Spinal cord (tissue), 10 donors: ENCODE measurements around the gene RASGEF1B. TPM values are rescaled to one million over a fixed set of nuclear protein-coding genes. Genes with fewer than 3 reads are reported as not detected.

Experiments
- DNase-seq, 6 donors: peaks; one replicate each; pipeline versions ENCODE4 v3.0.0 to v3.0.0-alpha.2; 2013 to 2015; ENCODE audit warnings: low spot score in 6 of 6, low read depth in 4 of 6
- H3K27ac ChIP-seq: one replicate; pipeline ENCODE4 v1.5.1; 2013; ENCODE audit warnings: low read depth, low read length, control low read depth
- H3K27me3 ChIP-seq: one replicate; pipeline ENCODE4 v1.6.1; 2013; ENCODE audit warnings: low read length; ENCODE audit not compliant: control insufficient read depth, insufficient read depth
- H3K36me3 ChIP-seq: one replicate; pipeline ENCODE4 v1.6.1; 2013; ENCODE audit warnings: low read length; ENCODE audit not compliant: control insufficient read depth, insufficient read depth
- H3K4me1 ChIP-seq: one replicate; pipeline ENCODE4 v1.6.1; 2013; ENCODE audit warnings: low read length; ENCODE audit not compliant: control insufficient read depth, insufficient read depth
- H3K4me3 ChIP-seq: one replicate; pipeline ENCODE4 v1.5.1; 2013; ENCODE audit warnings: low read depth, low read length, control low read depth
- H3K9me3 ChIP-seq: one replicate; pipeline ENCODE4 v1.6.1; 2013; ENCODE audit warnings: low read length; ENCODE audit not compliant: control insufficient read depth, insufficient read depth
- WGBS: methylation state at CpG from one replicate; pipeline ENCODE4 v1.1.5; 2013; ENCODE audit warnings: missing lambda C conversion rate; ENCODE audit not compliant: insufficient coverage; 5-methylcytosine and 5-hydroxymethylcytosine counted together
- long read RNA-seq, 4 donors: transcript quantifications; one replicate each; lab custom pipeline, GENCODE V29; 2026
- polyA plus RNA-seq, 2 donors: library from polyadenylated mRNA; unstranded; fragments of 120-200 nt; gene quantifications; one replicate each; pipeline ENCODE4 v1.2.1, GENCODE V29; 2013; ENCODE audit not compliant: insufficient read length in 2 of 2
- total RNA-seq, 2 donors: library from RNA; depleted of rRNA in 1 of 2; stranded (reverse); fragments of 120-200 nt in 1 of 2; fragments of >200 nt in 1 of 2; gene quantifications; one replicate each; pipeline versions ENCODE4 v1.2.3 to v1.2.4, GENCODE V29; 2013 to 2014
- donor health status: healthy.

RASGEF1B gene
- total RNA-seq (10 to 100 TPM; 30.5 to 78.6 TPM), polyA plus RNA-seq (10 to 100 TPM; 42.8 to 44.2 TPM)
- long read RNA-seq, donor 1, partial matches to known transcripts, result 0 of 2 reads
- long read RNA-seq, donor 1, other reads (novel, unspliced or antisense), result 0 of 2 reads
- long read RNA-seq, donor 2, partial matches to known transcripts, result 0 of 4 reads
- long read RNA-seq, donor 2, other reads (novel, unspliced or antisense), result 0 of 4 reads
- long read RNA-seq, donor 3, result 0 reads
- long read RNA-seq, donor 4, partial matches to known transcripts, result 0 of 1 reads
- long read RNA-seq, donor 4, other reads (novel, unspliced or antisense), result 0 of 1 reads

- WGBS, result under 1% methylated on average over 66 of the region's 71 CpGs
- H3K4me3 ChIP-seq, result peak within 1 kb of the TSS; percentile 89
- H3K27ac ChIP-seq, result peak within 1 kb of the TSS; percentile 91
- no peaks in the 10 kb centered on the region for H3K9me3 ChIP-seq
- peak in 5 of 6 donors; percentile 71 to 96 (median 79) for DNase-seq
- H3K4me1 ChIP-seq, result peaks cover 13% of the 10 kb centered on the region
- no peaks in the 10 kb centered on the region for H3K36me3 ChIP-seq
- no peaks in the 10 kb centered on the region for H3K27me3 ChIP-seq
Measured at GRCh38 chr4:81471588-81472280, at the start of gene RASGEF1B. Gene RASGEF1B (minus strand): TSS chr4:81471907. CDS start chr4:81459508, 12,399 bp downstream.

DNA sequence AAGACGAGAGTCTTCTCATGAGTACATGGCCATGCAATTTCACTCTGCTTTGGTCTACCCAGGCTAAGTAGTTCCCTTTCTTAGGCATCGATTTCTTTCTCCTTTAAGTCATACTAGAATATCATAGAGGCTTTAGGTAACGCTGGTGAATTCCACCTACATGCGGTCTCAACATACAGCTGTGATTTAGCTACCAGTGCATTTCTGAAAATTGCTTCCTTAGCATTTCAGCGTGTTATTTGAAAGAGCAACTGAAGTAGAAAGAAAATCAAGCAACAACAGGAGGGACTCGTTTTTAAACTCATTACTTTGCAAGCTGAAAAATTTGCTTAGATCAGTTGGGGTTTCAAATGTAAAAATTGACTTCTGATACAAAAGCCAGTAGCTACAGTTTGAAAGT, 48.1 kb upstream of the RASGEF1B start:
- Histone ChIP-seq H3K36me3 (no peaks in the 10 kb centered on the region), H3K4me1 (peaks cover 4% of the 10 kb centered on the region), H3K9me3 (no peaks in the 10 kb centered on the region), H3K4me3 (no peak overlapping the region), H3K27me3 (no peaks in the 10 kb centered on the region), H3K27ac (no peak overlapping the region)
- DNase-seq, result no peak
- no CpG with 5 or more reads among the region's 6 CpGs for WGBS

DNA sequence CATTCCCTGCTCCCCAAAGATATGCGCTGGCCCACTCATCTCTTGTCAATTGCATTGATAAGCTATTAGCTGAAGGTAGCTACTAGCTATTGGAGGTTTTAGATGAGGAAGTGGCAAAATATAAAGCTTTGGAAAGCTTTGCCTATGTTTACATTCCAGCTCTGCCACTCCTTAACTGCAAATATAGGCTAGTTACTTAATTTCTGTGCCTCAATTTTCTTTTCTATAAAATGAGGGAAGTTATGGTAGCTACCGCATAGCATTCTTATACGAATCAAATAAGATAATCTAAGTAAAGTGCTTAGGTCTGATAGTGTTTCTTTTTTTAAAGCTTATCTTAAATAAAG, 47.7 kb upstream of the RASGEF1B start:
- WGBS, result no CpG with 5 or more reads among the region's 3 CpGs
- Histone ChIP-seq H3K27me3 (no peaks in the 10 kb centered on the region), H3K4me1 (peaks cover 4% of the 10 kb centered on the region), H3K27ac (no peak overlapping the region), H3K36me3 (no peaks in the 10 kb centered on the region), H3K9me3 (no peaks in the 10 kb centered on the region), H3K4me3 (no peak overlapping the region)
- no peak for DNase-seq

GRCh38 chr4:81518762-81519426, 47.2 kb upstream of the RASGEF1B start:
- H3K9me3 ChIP-seq, result no peaks in the 10 kb centered on the region
- H3K36me3 ChIP-seq, result no peaks in the 10 kb centered on the region
- no peak overlapping the region for H3K4me3 ChIP-seq
- no peaks in the 10 kb centered on the region for H3K27me3 ChIP-seq
- DNase-seq, result no peak
- WGBS, result 50% methylated on average over 2 of the region's 6 CpGs
- H3K4me1 ChIP-seq, result peaks cover 4% of the 10 kb centered on the region
- H3K27ac ChIP-seq, result no peak overlapping the region

DNA sequence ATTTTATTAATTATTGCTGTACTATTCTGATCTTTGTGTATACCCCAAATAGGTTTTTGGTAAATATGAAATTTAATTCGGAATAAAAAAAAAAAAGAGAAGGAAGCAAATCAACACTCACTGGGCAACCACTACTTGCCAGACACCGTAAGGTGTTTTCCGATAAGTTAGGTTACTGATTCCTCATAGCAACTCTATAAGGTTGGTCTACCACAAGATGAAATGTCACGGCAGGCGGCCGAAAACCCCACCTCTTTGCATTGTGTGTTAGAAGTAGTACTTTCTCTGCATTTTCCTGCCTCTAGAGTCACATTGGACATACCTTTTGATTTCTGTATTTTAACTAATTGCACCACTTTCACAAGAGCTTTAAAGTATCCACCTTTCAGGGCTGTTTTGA, 44.5 kb upstream of the RASGEF1B start:
- H3K27me3 ChIP-seq, result no peaks in the 10 kb centered on the region
- H3K4me1 ChIP-seq, result no peaks in the 10 kb centered on the region
- H3K27ac ChIP-seq, result no peak overlapping the region
- H3K9me3 ChIP-seq, result no peaks in the 10 kb centered on the region
- no peak for DNase-seq
- H3K36me3 ChIP-seq, result no peaks in the 10 kb centered on the region
- H3K4me3 ChIP-seq, result no peak overlapping the region
- no CpG with 5 or more reads among the region's 6 CpGs for WGBS

DNA sequence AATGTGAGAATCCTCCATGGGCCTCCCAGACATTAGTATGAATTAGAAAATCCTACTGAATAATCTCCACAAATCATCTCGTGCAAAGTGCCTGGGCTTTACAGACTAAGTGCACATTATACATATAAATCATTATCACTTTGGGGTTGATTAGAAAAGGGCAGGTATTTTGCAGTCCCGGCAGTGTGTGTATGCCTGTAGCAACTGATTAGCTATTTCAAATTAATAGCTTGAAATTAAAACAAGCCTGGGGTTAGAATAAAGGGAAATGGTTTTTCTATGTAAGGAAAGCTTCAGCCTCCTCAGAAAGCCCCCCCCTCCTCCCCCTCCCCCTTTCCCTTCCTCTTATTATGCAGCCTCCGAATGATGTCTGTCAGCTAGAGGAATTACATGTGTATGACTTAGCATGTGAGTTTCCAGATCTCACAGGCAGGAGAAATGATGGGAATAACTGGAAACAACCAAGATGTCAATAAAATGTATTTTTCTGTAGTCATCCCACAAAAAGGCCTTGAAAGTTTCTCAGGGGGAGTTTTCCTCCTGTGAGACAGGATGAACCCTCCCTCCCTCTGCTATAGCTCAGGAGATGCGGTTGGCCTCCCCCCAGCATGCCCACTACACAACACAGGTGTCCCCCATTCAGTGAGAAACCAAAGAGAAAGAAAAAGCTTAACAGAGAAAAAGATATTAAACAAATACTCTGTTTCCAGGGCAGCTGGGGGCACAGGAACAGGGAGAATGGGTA, 41.2 kb upstream of the RASGEF1B start:
- H3K27ac ChIP-seq, result no peak overlapping the region

DNA sequence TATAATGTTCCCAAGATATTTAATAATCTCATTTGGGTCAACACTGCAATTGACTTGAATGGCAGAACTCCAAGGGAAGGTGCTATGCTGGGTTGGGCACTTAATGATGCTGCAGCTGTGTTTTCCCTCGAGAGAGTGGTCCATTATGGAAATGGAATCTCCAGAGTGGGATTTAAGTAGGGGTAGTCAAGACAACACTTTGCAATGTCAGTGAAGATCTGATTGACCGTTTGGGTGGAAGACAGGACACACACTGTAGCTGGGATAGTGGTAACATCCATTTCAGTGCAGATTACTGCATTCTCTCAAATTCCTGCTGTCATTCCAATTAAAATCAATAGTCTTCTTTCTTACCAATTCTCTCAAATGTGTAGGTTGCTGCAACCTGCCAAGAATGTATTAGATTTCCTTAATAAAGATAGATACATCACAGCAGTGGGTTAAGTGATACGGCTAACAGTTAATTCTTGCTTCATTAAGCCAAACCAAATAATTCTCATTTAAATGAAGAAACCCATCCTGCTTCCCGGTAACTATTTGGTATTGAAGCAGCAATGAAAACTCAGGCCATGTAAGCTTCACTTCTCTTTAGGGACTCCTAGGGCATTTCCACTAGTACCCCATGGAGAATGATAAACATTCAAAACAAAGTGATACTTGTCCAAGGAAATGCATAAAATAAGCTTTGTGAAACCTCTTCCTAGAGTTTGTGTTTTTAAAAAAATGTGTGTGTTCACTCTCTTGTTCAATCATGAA, 40.5 kb upstream of the RASGEF1B start:
- Histone ChIP-seq H3K9me3 (no peaks in the 10 kb centered on the region), H3K36me3 (no peaks in the 10 kb centered on the region), H3K27me3 (no peaks in the 10 kb centered on the region), H3K4me1 (no peaks in the 10 kb centered on the region), H3K4me3 (no peak overlapping the region), H3K27ac (no peak overlapping the region)
- DNase-seq, result peak in 1 of 6 donors; percentile 82
- WGBS, result 33% methylated on average over 1 of the region's 4 CpGs

More for the DNA sequence above, 41.2 kb upstream of the RASGEF1B start:
- Histone ChIP-seq H3K4me1 (no peaks in the 10 kb centered on the region), H3K27me3 (no peaks in the 10 kb centered on the region), H3K36me3 (no peaks in the 10 kb centered on the region), H3K4me3 (no peak overlapping the region), H3K9me3 (no peaks in the 10 kb centered on the region)
- WGBS, result no CpG with 5 or more reads among the region's 4 CpGs
- DNase-seq, result no peak

DNA sequence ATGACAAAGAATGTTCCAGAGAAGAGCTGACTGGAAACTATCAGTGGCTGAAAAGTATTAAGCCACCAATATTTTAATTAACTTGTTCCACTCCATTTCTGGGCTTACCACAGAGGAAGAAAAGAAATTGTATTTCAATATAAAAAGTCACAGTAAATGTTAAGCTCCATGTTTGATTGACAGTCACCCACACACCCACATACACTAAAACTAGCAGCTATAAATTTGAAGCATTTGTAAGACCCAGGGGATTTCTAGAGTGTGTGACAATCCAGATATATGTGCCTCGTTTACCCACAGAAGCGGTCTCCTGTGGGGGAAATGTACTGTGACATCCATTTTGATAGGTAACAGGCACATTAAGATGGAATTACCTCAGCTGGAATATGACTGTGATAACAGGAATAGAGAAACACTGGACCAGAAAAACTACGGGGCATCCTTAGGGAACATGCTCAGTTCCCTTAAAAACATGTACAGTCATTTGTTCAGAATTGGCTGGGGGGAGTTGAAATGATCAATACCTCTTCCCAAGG, 39.0 kb upstream of the RASGEF1B start:
- no peaks in the 10 kb centered on the region for H3K4me1 ChIP-seq
- 92% methylated on average over 2 of the region's 3 CpGs for WGBS
- no peaks in the 10 kb centered on the region for H3K36me3 ChIP-seq
- no peak overlapping the region for H3K4me3 ChIP-seq
- no peaks in the 10 kb centered on the region for H3K27me3 ChIP-seq
- DNase-seq, result peak in 1 of 6 donors; percentile 74
- no peak overlapping the region for H3K27ac ChIP-seq
- H3K9me3 ChIP-seq, result no peaks in the 10 kb centered on the region

DNA sequence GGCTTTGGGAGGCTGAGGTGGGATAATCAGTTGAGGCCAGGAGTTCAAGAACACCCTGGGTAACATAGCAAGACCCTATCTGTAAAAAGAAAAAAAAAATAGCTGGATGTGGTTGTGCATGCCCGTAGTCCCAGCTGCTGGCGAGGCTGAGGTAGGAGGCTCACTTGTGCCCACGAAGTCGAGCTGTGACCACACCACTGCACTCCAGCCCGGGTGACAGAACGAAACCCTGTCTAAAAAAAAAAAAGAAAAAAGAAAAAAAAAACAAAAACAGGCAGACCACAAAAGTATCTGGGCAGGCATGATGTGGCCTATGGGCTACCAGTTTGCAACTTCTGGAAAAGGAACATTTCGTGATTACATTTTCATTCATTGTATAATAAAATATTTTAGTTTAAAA, 38.1 kb upstream of the RASGEF1B start:
- WGBS, result no CpG with 5 or more reads among the region's 7 CpGs
- Histone ChIP-seq H3K36me3 (no peaks in the 10 kb centered on the region), H3K4me1 (peaks cover 3% of the 10 kb centered on the region)

More for the DNA sequence above, 38.1 kb upstream of the RASGEF1B start:
- DNase-seq, result no peak
- H3K27me3 ChIP-seq, result no peaks in the 10 kb centered on the region
- H3K27ac ChIP-seq, result no peak overlapping the region
- no peaks in the 10 kb centered on the region for H3K9me3 ChIP-seq
- H3K4me3 ChIP-seq, result no peak overlapping the region
